SW 1271 (cell line): ENCODE measurements around the gene CTTNBP2.
A peak's percentile ranks its signal among the peaks of the same experiment; 100 is the strongest.
"Not testable (repeated sequence)": the region's sequence is repeated elsewhere in the genome, so short reads cannot be mapped to it uniquely, and the experiment has no call there.

Experiments used
- DNase-seq, 2 experiments: peaks; one replicate each; lab custom pipeline; 2025; lab: John Stamatoyannopoulos, UW

Gene CTTNBP2

GRCh38 chr7:117750612-117751563 is 122.4 kb downstream of the CTTNBP2 start:
- peak in 1 of 2 experiments; percentile 7 for DNase-seq

GRCh38 chr7:117741962-117742361 is 131.3 kb downstream of the CTTNBP2 start:
- no peak for DNase-seq

- no peak for DNase-seq
Measured at GRCh38 chr7:117739085-117739484, 134.2 kb downstream of the CTTNBP2 start.

- no peak for DNase-seq
Measured at GRCh38 chr7:117737926-117738325, 135.3 kb downstream of the CTTNBP2 start.

GRCh38 chr7:117731455-117731854 is 141.8 kb downstream of the CTTNBP2 start:
- no peak for DNase-seq

- no peak for DNase-seq
Measured at GRCh38 chr7:117730390-117730789, 142.9 kb downstream of the CTTNBP2 start.

- DNase-seq: no peak
Measured at GRCh38 chr7:117728890-117729624, 144.2 kb downstream of the CTTNBP2 start.

GRCh38 chr7:117724898-117725297 is 148.3 kb downstream of the CTTNBP2 start:
- DNase-seq: no peak

- DNase-seq: no peak
Measured at GRCh38 chr7:117719377-117719776, 153.9 kb downstream of the CTTNBP2 start.

- DNase-seq: no peak
Measured at GRCh38 chr7:117718116-117718835, 155.0 kb downstream of the CTTNBP2 start.

GRCh38 chr7:117717357-117717756 is 155.9 kb downstream of the CTTNBP2 start:
- DNase-seq: no peak

GRCh38 chr7:117716707-117717299 is 156.4 kb downstream of the CTTNBP2 start:
- DNase-seq: no peak

- DNase-seq: peak in 1 of 2 experiments; percentile 57
Measured at GRCh38 chr7:117715784-117716445, 157.3 kb downstream of the CTTNBP2 start.

GRCh38 chr7:117711556-117711955 is 161.7 kb downstream of the CTTNBP2 start:
- no peak for DNase-seq

GRCh38 chr7:117708173-117708572 is 165.1 kb downstream of the CTTNBP2 start:
- DNase-seq: not testable (repeated sequence)

GRCh38 chr7:117707080-117707479 is 166.2 kb downstream of the CTTNBP2 start:
- no peak for DNase-seq

- DNase-seq: no peak
Measured at GRCh38 chr7:117706210-117706609, 167.0 kb downstream of the CTTNBP2 start.

GRCh38 chr7:117705630-117706029 is 167.6 kb downstream of the CTTNBP2 start:
- DNase-seq: no peak

GRCh38 chr7:117704063-117704462 is 169.2 kb downstream of the CTTNBP2 start:
- no peak for DNase-seq

- no peak for DNase-seq
Measured at GRCh38 chr7:117698018-117698417, 175.2 kb downstream of the CTTNBP2 start.

GRCh38 chr7:117692338-117692737 is 180.9 kb downstream of the CTTNBP2 start:
- no peak for DNase-seq
